PC-9 (cell line): ENCODE data around the gene L3MBTL1.

Experiments used
- CTCF ChIP-seq: fragments of 200-600 bp; sonication (generic); conservative IDR thresholded peaks from 2 replicates; pipeline ENCODE4 v1.6.1; 2017; ENCODE audit warnings: mixed run types, antibody characterized with exemption, mild to moderate bottlenecking, moderate library complexity
- EZH2 ChIP-seq: fragments of 200-600 bp; sonication (generic); IDR thresholded peaks from 2 replicates; pipeline ENCODE4 v1.8.0; 2017; ENCODE audit warnings: antibody characterized with exemption, low read depth

GRCh38 chr20:43495388-43495787 is 12.1 kb upstream of the L3MBTL1 start:
- TF ChIP-seq CTCF, result no peak
- no peak for TF ChIP-seq EZH2
